Measurements from ENCODE around the gene TST. TPM values are rescaled to one million over a fixed set of nuclear protein-coding genes. Genes with fewer than 3 reads are reported as not detected.

TST gene
- total RNA-seq, 4 donors from 2014 or later = 27.0 to 44.8 (median 38.6) TPM

GRCh38 chr22:37033605-37034430 is 14.6 kb upstream of the TST start:
- H3K4me3 ChIP-seq = no peak overlapping the region
- H3K36me3 ChIP-seq = peaks cover 9 to 19% (median 14%) of the 10 kb centered on the region in 4 donors
- no peak overlapping the region for H3K27ac ChIP-seq (replicated peaks in 1 of 4)
- 85% methylated on average over 23 of the region's 23 CpGs for WGBS
- TF ChIP-seq EP300 (IDR thresholded peaks at IDR 0.05) = no peak
- no peak for TF ChIP-seq CTCF (IDR thresholded peaks at IDR 0.05)
- TF ChIP-seq POLR2AphosphoS5 (IDR thresholded peaks at IDR 0.05) = no peak
- TF ChIP-seq POLR2A (IDR thresholded peaks at IDR 0.05; ENCODE audit: low read depth) = no peak
- H3K27me3 ChIP-seq = peaks cover 0 to 44% (median 2%) of the 10 kb centered on the region in 4 donors
- H3K4me1 ChIP-seq = no peaks in the 10 kb centered on the region
- intact Hi-C loops (cut with DNase I) = no loop called here
- no peaks in the 10 kb centered on the region for H3K9me3 ChIP-seq
- DNase-seq (ENCODE audit: extremely low spot score) = no peak

GRCh38 chr22:37032535-37033460 is 13.6 kb upstream of the TST start:
- WGBS = 62% methylated on average over 18 of the region's 18 CpGs

GRCh38 chr22:37032134-37032534 is 12.9 kb upstream of the TST start:
- TF ChIP-seq POLR2A (IDR thresholded peaks at IDR 0.05; ENCODE audit: low read depth) (no peak), EP300 (IDR thresholded peaks at IDR 0.05) (no peak), POLR2AphosphoS5 (IDR thresholded peaks at IDR 0.05) (no peak), CTCF (IDR thresholded peaks at IDR 0.05) (no peak)
- H3K27me3 ChIP-seq = peaks cover 0 to 27% (median under 1%) of the 10 kb centered on the region in 4 donors
- H3K4me3 ChIP-seq = no peak overlapping the region
- H3K27ac ChIP-seq (replicated peaks in 1 of 4) = no peak overlapping the region
- H3K4me1 ChIP-seq = no peaks in the 10 kb centered on the region
- 72% methylated on average over 2 of the region's 2 CpGs for WGBS
- no peaks in the 10 kb centered on the region for H3K9me3 ChIP-seq
- intact Hi-C loops (cut with DNase I) = no loop called here
- peaks cover 20 to 36% (median 23%) of the 10 kb centered on the region in 4 donors for H3K36me3 ChIP-seq
- DNase-seq (ENCODE audit: extremely low spot score) = no peak

More at GRCh38 chr22:37032535-37033460, 13.6 kb upstream of the TST start:
- H3K4me3 ChIP-seq = no peak overlapping the region
- no peak overlapping the region for H3K27ac ChIP-seq (replicated peaks in 1 of 4)
- H3K4me1 ChIP-seq = no peaks in the 10 kb centered on the region
- H3K27me3 ChIP-seq = peaks cover 0 to 34% (median 2%) of the 10 kb centered on the region in 4 donors
- DNase-seq (ENCODE audit: extremely low spot score) = no peak
- H3K9me3 ChIP-seq = no peaks in the 10 kb centered on the region
- intact Hi-C loops (cut with DNase I) = no loop called here
- no peak for TF ChIP-seq CTCF (IDR thresholded peaks at IDR 0.05)
- TF ChIP-seq POLR2AphosphoS5 (IDR thresholded peaks at IDR 0.05) = peak in 1 of 2 donors; percentile 3
- TF ChIP-seq EP300 (IDR thresholded peaks at IDR 0.05) = no peak
- peaks cover 13 to 29% (median 17%) of the 10 kb centered on the region in 4 donors for H3K36me3 ChIP-seq

GRCh38 chr22:37030560-37031281 is 11.5 kb upstream of the TST start:
- DNase-seq (ENCODE audit: extremely low spot score) = no peak
- H3K9me3 ChIP-seq = no peaks in the 10 kb centered on the region
- H3K27ac ChIP-seq (replicated peaks in 1 of 4) = no peak overlapping the region
- no peak overlapping the region for H3K4me3 ChIP-seq
- peaks cover 24 to 50% (median 32%) of the 10 kb centered on the region in 4 donors for H3K36me3 ChIP-seq
- WGBS = 72% methylated on average over 11 of the region's 14 CpGs
- peaks cover 0 to 5% (median 0%) of the 10 kb centered on the region in 4 donors for H3K4me1 ChIP-seq
- no peak for TF ChIP-seq EP300 (IDR thresholded peaks at IDR 0.05)
- TF ChIP-seq CTCF (IDR thresholded peaks at IDR 0.05) = no peak
- no peak for TF ChIP-seq POLR2AphosphoS5 (IDR thresholded peaks at IDR 0.05)
- TF ChIP-seq POLR2A (IDR thresholded peaks at IDR 0.05; ENCODE audit: low read depth) = no peak
- intact Hi-C loops (cut with DNase I) = no loop called here
- peaks cover 0 to 15% (median 0%) of the 10 kb centered on the region in 4 donors for H3K27me3 ChIP-seq
